Endothelial cell of umbilical vein (primary cell): Measurements from ENCODE around the gene ZNF503. TPM values are rescaled to one million over a fixed set of nuclear protein-coding genes. Genes with fewer than 3 reads are reported as not detected.

Experiments
- BruUV-seq: library from RNA; stranded (reverse); fragments of 400-500 nt; replicated peaks from 2 replicates; lab custom pipeline; 2021; lab: Mats Ljungman, UMichigan
- CTCF ChIA-PET: fragments of 300-600, 350-600 bp; sonication (Branson Sonifier 250); formaldehyde crosslinking; loops from one replicate; lab custom pipeline; 2021; ENCODE audit warnings: antibody characterized with exemption, inconsistent platforms; lab: Charles Lee
- POLR2A ChIA-PET: fragments of 300-600, 350-600 bp; sonication (Branson Sonifier 250); formaldehyde crosslinking; loops from one replicate; lab custom pipeline; 2021; ENCODE audit warnings: antibody characterized with exemption, inconsistent platforms; lab: Charles Lee
- DNase-seq: peaks from one replicate; pipeline ENCODE4 v3.0.0-alpha.2; 2011; ENCODE audit warnings: low read depth, low spot score
- FAIRE-seq: peaks from 2 replicates; lab custom pipeline; 2011; peaks lifted over from hg19 to GRCh38; lab: Jason Lieb, UNC
- H2AFZ ChIP-seq: 2 replicates; pipeline ENCODE4 v1.6.0; 2012; ENCODE audit warnings: low read depth, low read length, control low read depth, inconsistent platforms
- H3K27ac ChIP-seq: 2 replicates; pipeline ENCODE4 v1.5.1; 2011; ENCODE audit warnings: low read depth, mild to moderate bottlenecking, control low read depth, low read length, moderate library complexity; ENCODE audit not compliant: insufficient read depth
- H3K27me3 ChIP-seq, 2 experiments: 2 replicates each; pipeline versions ENCODE4 v1.6.0 to v1.6.1; 2011; ENCODE audit warnings: low read length in 2 of 2, mixed read lengths in 1 of 2; ENCODE audit not compliant: control insufficient read depth in 2 of 2, insufficient read depth in 2 of 2
- H3K36me3 ChIP-seq, 2 experiments: 2 replicates in 1 of 2; 3 replicates in 1 of 2; pipeline ENCODE4 v1.5.1; 2011; ENCODE audit warnings: low read length in 2 of 2, mild to moderate bottlenecking in 1 of 2, moderate library complexity in 1 of 2; ENCODE audit not compliant: control insufficient read depth in 2 of 2, insufficient read depth in 2 of 2; ENCODE audit errors: extremely low read depth in 1 of 2
- H3K4me1 ChIP-seq: 3 replicates; pipeline ENCODE4 v1.5.1; 2011; ENCODE audit warnings: mild to moderate bottlenecking, low read length; ENCODE audit not compliant: control insufficient read depth, insufficient read depth; ENCODE audit errors: extremely low read depth
- H3K4me2 ChIP-seq: 2 replicates; pipeline ENCODE4 v1.6.1; 2011; ENCODE audit warnings: low read length, control low read depth, mixed read lengths; ENCODE audit not compliant: insufficient read depth
- H3K4me3 ChIP-seq, 3 experiments: fragments of 200-600 bp in 1 of 3; sonication (generic), shearing (Covaris generic) in 1 of 3; replicated peaks in 1 of 3; 2 replicates each; pipeline ENCODE4 v1.5.1; 2011 to 2016; ENCODE audit warnings: control low read depth in 3 of 3, low read length in 3 of 3, mild to moderate bottlenecking in 2 of 3, inconsistent platforms in 1 of 3, low read depth in 1 of 3, moderate library complexity in 1 of 3; ENCODE audit not compliant: insufficient read depth in 1 of 3
- H3K79me2 ChIP-seq: 2 replicates; pipeline ENCODE4 v1.6.0; 2012; ENCODE audit warnings: low read length, inconsistent platforms; ENCODE audit not compliant: control insufficient read depth, insufficient read depth
- H3K9ac ChIP-seq: replicated peaks from 2 replicates; pipeline ENCODE3; 2011; ENCODE audit warnings: low read length, control low read depth; ENCODE audit not compliant: insufficient read depth; ENCODE audit errors: extremely low read depth
- H3K9me1 ChIP-seq: replicated peaks from 3 replicates; pipeline ENCODE4 v1.6.0; 2011; ENCODE audit warnings: mild to moderate bottlenecking, low read length; ENCODE audit not compliant: control insufficient read depth, insufficient read depth; ENCODE audit errors: extremely low read depth
- H3K9me3 ChIP-seq: replicated peaks from 2 replicates; pipeline ENCODE4 v1.5.1; 2012; ENCODE audit warnings: low read length, inconsistent platforms; ENCODE audit not compliant: control insufficient read depth, insufficient read depth
- H4K20me1 ChIP-seq: replicated peaks from 2 replicates; pipeline ENCODE3; 2011; ENCODE audit warnings: mild to moderate bottlenecking, low read length; ENCODE audit not compliant: control insufficient read depth, insufficient read depth; ENCODE audit errors: extremely low read depth
- CTCF ChIP-seq, 2 donors: IDR thresholded peaks; 1 replicate in 1 of 2; 2 replicates in 1 of 2; pipeline ENCODE4 v1.5.1; 2011; ENCODE audit warnings: low read length in 2 of 2, mild to moderate bottlenecking in 2 of 2, moderate library complexity in 2 of 2, control low read depth in 1 of 2, inconsistent platforms in 1 of 2, low read depth in 1 of 2; ENCODE audit not compliant: insufficient read depth in 1 of 2; ENCODE audit errors: extremely low read depth in 1 of 2
- EZH2 ChIP-seq: IDR thresholded peaks from 2 replicates; pipeline ENCODE4 v1.6.1; 2012; ENCODE audit warnings: borderline replicate concordance, low read depth, mild to moderate bottlenecking, moderate library complexity, low read length, inconsistent platforms; ENCODE audit not compliant: severe bottlenecking
- FOS ChIP-seq: IDR thresholded peaks from 2 replicates; pipeline ENCODE4 v1.6.1; 2011; ENCODE audit warnings: mild to moderate bottlenecking, low read length, moderate library complexity, borderline replicate concordance; ENCODE audit not compliant: insufficient read depth
- GATA2 ChIP-seq: IDR thresholded peaks from 2 replicates; pipeline ENCODE4 v1.7.0; 2011; ENCODE audit warnings: low read depth, mild to moderate bottlenecking, moderate library complexity, mixed read lengths, low read length; ENCODE audit not compliant: insufficient read length, insufficient read depth
- JUN ChIP-seq: IDR thresholded peaks from 2 replicates; pipeline ENCODE4 v1.6.1; 2011; ENCODE audit warnings: borderline replicate concordance, low read depth; ENCODE audit not compliant: insufficient read length, insufficient read depth
- MAX ChIP-seq: IDR thresholded peaks from 2 replicates; pipeline ENCODE4 v1.6.1; 2011; ENCODE audit not compliant: insufficient read depth, insufficient read length
- MYC ChIP-seq: IDR thresholded peaks from one replicate; pipeline ENCODE4 v1.6.1; 2011; ENCODE audit warnings: mild to moderate bottlenecking, low read depth, low read length
- POLR2A ChIP-seq: IDR thresholded peaks from 2 replicates; pipeline ENCODE4 v1.6.1; 2012; ENCODE audit warnings: low read depth, mild to moderate bottlenecking, control low read depth, low read length
- POLR2AphosphoS5 ChIP-seq: IDR thresholded peaks from 2 replicates; pipeline ENCODE4 v1.6.1; 2012; ENCODE audit warnings: low read depth, mild to moderate bottlenecking, control low read depth, low read length, moderate library complexity; ENCODE audit not compliant: insufficient read depth
- dilution Hi-C: fragments of 300-500 bp; cut with MboI; formaldehyde crosslinking; loops from one replicate; pipeline ENCODE4 v1.15.0; 2019; ENCODE audit warnings: low sequenced_read_pairs; ENCODE audit not compliant: extremely low pct_ligation_motif_present
- intact Hi-C: fragments of 100-400 bp; cut with micrococcal nuclease; formaldehyde crosslinking; loops from one replicate; pipeline ENCODE4 v1.10.0; 2022
- polyA plus RNA-seq, 4 experiments: library from polyadenylated mRNA; depleted of rRNA in 3 of 4; stranded (reverse) in 3 of 4; unstranded in 1 of 4; fragments of >200 nt; gene quantifications; 2 replicates each; pipeline versions ENCODE4 v1.2.1 to v1.2.3, GENCODE V29; 2011 to 2012; ENCODE audit warnings: missing spikeins in 1 of 4
- total RNA-seq: library from RNA; stranded (reverse); gene quantifications from 2 replicates; pipeline ENCODE4 v1.2.3, GENCODE V29; 2021

Gene ZNF503
- total and polyA plus RNA-seq, 2 donors (not counting 3 experiments of a cell fraction or from before 2014, with no cell fraction given): 0.58 to 2.2 TPM

DNA sequence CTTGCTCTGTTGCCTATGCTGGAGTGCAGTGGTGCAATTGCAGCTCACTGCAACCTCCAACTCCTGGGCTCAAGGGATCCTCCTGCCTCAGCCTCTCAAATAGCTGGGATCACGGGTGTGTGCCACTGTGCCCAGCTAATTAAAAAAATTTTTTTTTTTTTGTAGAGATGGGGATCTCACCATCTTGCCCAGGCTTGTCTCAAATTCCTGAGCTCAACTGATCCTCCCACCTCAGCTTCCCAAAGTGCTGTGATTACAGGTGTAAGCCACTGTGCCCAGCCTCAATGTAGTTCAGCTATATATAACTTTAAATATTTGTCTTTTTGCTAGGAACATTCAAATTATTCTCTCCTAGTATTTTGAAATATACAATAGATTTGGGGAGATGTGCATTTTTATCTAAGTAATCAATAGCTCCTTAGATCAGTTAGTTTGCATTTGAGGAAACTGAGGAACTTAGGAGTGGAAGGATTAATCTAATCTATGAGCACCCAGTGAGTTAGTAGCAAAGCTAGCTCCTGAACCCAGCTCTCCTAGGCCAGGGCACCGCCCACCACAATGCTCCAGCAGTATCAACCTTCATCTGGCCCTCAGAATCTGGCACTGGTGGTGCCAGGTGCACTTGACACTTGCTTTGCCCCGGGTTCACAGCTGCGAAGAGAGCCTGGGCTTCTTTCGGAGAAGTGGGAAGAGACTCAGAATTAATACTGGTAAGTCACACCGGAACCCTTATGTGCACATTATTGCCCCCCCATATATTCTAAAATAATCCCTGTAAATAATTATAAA lies 23.9 kb upstream of the ZNF503 start:
- Histone ChIP-seq H3K27me3 (peaks cover 0 to 3% of the 10 kb centered on the region in 2 experiments), H4K20me1 (no peaks in the 10 kb centered on the region), H3K36me3 (no peaks in the 10 kb centered on the region), H3K9ac (no peak overlapping the region), H3K4me1 (peaks cover 23% of the 10 kb centered on the region), H2AFZ (no peak overlapping the region), H3K79me2 (no peaks in the 10 kb centered on the region), H3K9me1 (no peaks in the 10 kb centered on the region), H3K4me2 (no peak overlapping the region), H3K27ac (no peak overlapping the region), H3K9me3 (no peaks in the 10 kb centered on the region), H3K4me3 (no peak overlapping the region)
- BruUV-seq: no TSS peak
- ChIA-PET POLR2A (no interaction called here), CTCF (interaction anchor here (0.9 to 1.3 kb wide), 2 partner anchors 9 to 10 kb away, joined by 3 read pairs; no protein-coding TSS in a partner anchor)
- DNase-seq (no peak), FAIRE-seq (no peak)
- no peak for TF ChIP-seq MAX
- TF ChIP-seq EZH2: no peak
- TF ChIP-seq POLR2A: no peak
- no peak for TF ChIP-seq MYC
- no peak for TF ChIP-seq GATA2
- no peak for TF ChIP-seq JUN
- TF ChIP-seq CTCF (IDR thresholded peaks at IDR 0.05; ENCODE audit: extremely low read depth in 1 of 2, insufficient read depth in 1 of 2, low read depth in 1 of 2, low read length in 2 of 2): no peak
- TF ChIP-seq FOS: no peak
- TF ChIP-seq POLR2AphosphoS5: no peak
- intact Hi-C loops: no loop called here
- dilution Hi-C loops: no loop called here
